IMR-90 (cell line): ENCODE measurements around the gene TAF4. TPM values are rescaled to one million over a fixed set of nuclear protein-coding genes. Genes with fewer than 3 reads are reported as not detected.

ENCODE experiments used
- ATAC-seq: fragments of 200-7000 bp; cut with Tn5 transposase; 2 replicates; pipeline ENCODE4 v1.9.1; 2020; ENCODE audit warnings: low read depth, mild to moderate bottlenecking, moderate library complexity
- BruUV-seq: library from RNA; stranded (reverse); fragments of 400-500 nt; replicated peaks from 2 replicates; lab custom pipeline; 2021; lab: Mats Ljungman, UMichigan
- CTCF ChIA-PET: fragments of 300-600 bp; formaldehyde crosslinking; extraction: SDS; loops from one replicate; lab custom pipeline; 2021; ENCODE audit warnings: antibody characterized with exemption; lab: Yijun Ruan, JAX
- POLR2A ChIA-PET: fragments of 300-600 bp; sonication (Branson Sonifier 250); formaldehyde crosslinking; loops from one replicate; lab custom pipeline; 2022; ENCODE audit warnings: antibody characterized with exemption; ENCODE audit not compliant: unreplicated experiment; lab: Charles Lee
- DNase-seq: peaks from one replicate; pipeline ENCODE4 v3.0.0; 2013
- H2AFZ ChIP-seq: replicated peaks from 2 replicates; pipeline ENCODE3; 2013; ENCODE audit warnings: low read length, mild to moderate bottlenecking; ENCODE audit not compliant: poor library complexity
- H2AK5ac ChIP-seq: 2 replicates; pipeline ENCODE4 v1.6.1; 2013; ENCODE audit warnings: low read depth, low read length, inconsistent platforms
- H2AK9ac ChIP-seq: replicated peaks from 2 replicates; pipeline ENCODE3; 2013; ENCODE audit warnings: mild to moderate bottlenecking, low read depth, low read length, moderate library complexity; ENCODE audit not compliant: poor library complexity
- H2BK120ac ChIP-seq: 2 replicates; pipeline ENCODE4 v1.6.1; 2013; ENCODE audit warnings: low read depth, low read length, inconsistent platforms
- H2BK15ac ChIP-seq: 3 replicates; pipeline ENCODE4 v1.6.1; 2013; ENCODE audit warnings: low read depth, low read length, inconsistent platforms
- H2BK20ac ChIP-seq: 2 replicates; pipeline ENCODE4 v1.6.1; 2013; ENCODE audit warnings: low read depth, mild to moderate bottlenecking, inconsistent platforms, low read length, moderate library complexity
- H2BK5ac ChIP-seq: 2 replicates; pipeline ENCODE4 v1.6.1; 2013; ENCODE audit warnings: mild to moderate bottlenecking, low read depth, low read length, inconsistent platforms; ENCODE audit not compliant: poor library complexity, severe bottlenecking
- H3K14ac ChIP-seq: replicated peaks from 2 replicates; pipeline ENCODE4 v1.6.1; 2013; ENCODE audit warnings: low read depth, low read length, inconsistent platforms
- H3K18ac ChIP-seq: 2 replicates; pipeline ENCODE4 v1.6.1; 2013; ENCODE audit warnings: low read depth, low read length, control low read depth
- H3K23ac ChIP-seq: 2 replicates; pipeline ENCODE4 v1.6.1; 2013; ENCODE audit warnings: low read depth, low read length, inconsistent platforms
- H3K27ac ChIP-seq: 2 replicates; pipeline ENCODE4 v1.5.1; 2013; ENCODE audit warnings: mild to moderate bottlenecking, control low read depth, low read length; ENCODE audit not compliant: insufficient read depth
- H3K27me3 ChIP-seq: 2 replicates; pipeline ENCODE4 v1.6.1; 2013; ENCODE audit warnings: low read length; ENCODE audit not compliant: control insufficient read depth, insufficient read depth
- H3K36me3 ChIP-seq: 2 replicates; pipeline ENCODE4 v1.6.1; 2013; ENCODE audit warnings: low read length, mixed read lengths; ENCODE audit not compliant: control insufficient read depth, insufficient read depth
- H3K4ac ChIP-seq: 2 replicates; pipeline ENCODE4 v1.6.1; 2013; ENCODE audit warnings: low read depth, low read length, inconsistent platforms
- H3K4me1 ChIP-seq: 2 replicates; pipeline ENCODE4 v1.6.1; 2013; ENCODE audit warnings: low read length, mixed read lengths; ENCODE audit not compliant: control insufficient read depth, insufficient read depth
- H3K4me2 ChIP-seq: 2 replicates; pipeline ENCODE4 v1.6.1; 2013; ENCODE audit warnings: low read depth, mild to moderate bottlenecking, control low read depth, low read length, moderate library complexity
- H3K4me3 ChIP-seq: 2 replicates; pipeline ENCODE4 v1.5.1; 2013; ENCODE audit warnings: low read depth, mild to moderate bottlenecking, control low read depth, low read length, moderate library complexity; ENCODE audit not compliant: insufficient read depth
- H3K56ac ChIP-seq: 2 replicates; pipeline ENCODE4 v1.6.1; 2013; ENCODE audit warnings: low read length, inconsistent platforms; ENCODE audit not compliant: insufficient read depth; ENCODE audit errors: extremely low read depth
- H3K79me1 ChIP-seq, 2 experiments: 2 replicates each; pipeline ENCODE4 v1.6.1; 2013; ENCODE audit warnings: low read length in 2 of 2, inconsistent platforms in 1 of 2, low read depth in 1 of 2
- H3K9ac ChIP-seq: 2 replicates; pipeline ENCODE4 v1.6.1; 2013; ENCODE audit warnings: low read depth, low read length, control low read depth
- H3K9me1 ChIP-seq: 2 replicates; pipeline ENCODE4 v1.6.1; 2013; ENCODE audit warnings: low read length, inconsistent platforms; ENCODE audit not compliant: insufficient read depth
- H3K9me3 ChIP-seq: 2 replicates; pipeline ENCODE4 v1.6.1; 2013; ENCODE audit warnings: low read length; ENCODE audit not compliant: control insufficient read depth, insufficient read depth
- H4K20me1 ChIP-seq: 2 replicates; pipeline ENCODE4 v1.6.1; 2013; ENCODE audit warnings: low read length, inconsistent platforms; ENCODE audit not compliant: insufficient read depth
- H4K5ac ChIP-seq: 2 replicates; pipeline ENCODE4 v1.6.1; 2013; ENCODE audit warnings: mild to moderate bottlenecking, low read depth, low read length, control low read depth
- H4K8ac ChIP-seq, 2 experiments: 2 replicates each; pipeline ENCODE4 v1.6.1; 2013; ENCODE audit warnings: low read depth in 2 of 2, low read length in 2 of 2, control low read depth in 1 of 2, inconsistent platforms in 1 of 2
- H4K91ac ChIP-seq: 2 replicates; pipeline ENCODE4 v1.6.1; 2013; ENCODE audit warnings: low read depth, low read length, inconsistent platforms; ENCODE audit not compliant: insufficient read depth
- BHLHE40 ChIP-seq: fragments of 150-350 bp; IDR thresholded peaks from 2 replicates; pipeline ENCODE4 v1.6.1; 2016; ENCODE audit warnings: mild to moderate bottlenecking, low read depth, low read length
- CHD1 ChIP-seq: IDR thresholded peaks from 2 replicates; pipeline ENCODE4 v1.6.1; 2012; ENCODE audit warnings: low read depth, low read length, improper control_type of control experiment
- CTCF ChIP-seq: conservative IDR thresholded peaks from 2 replicates; pipeline ENCODE4 v1.5.1; 2012; ENCODE audit warnings: mild to moderate bottlenecking, low read depth, low read length, improper control_type of control experiment
- ELK1 ChIP-seq: fragments of 150-350 bp; IDR thresholded peaks from 2 replicates; pipeline ENCODE4 v1.6.1; 2016; ENCODE audit warnings: low read depth, mild to moderate bottlenecking, low read length, moderate library complexity, borderline replicate concordance
- FOS ChIP-seq: fragments of 150-350 bp; IDR thresholded peaks from 2 replicates; pipeline ENCODE4 v1.6.1; 2016; ENCODE audit warnings: low read depth, low read length
- MAFK ChIP-seq: IDR thresholded peaks from 2 replicates; pipeline ENCODE4 v1.6.1; 2012; ENCODE audit warnings: low read depth, low read length, improper control_type of control experiment
- MAZ ChIP-seq: IDR thresholded peaks from 2 replicates; pipeline ENCODE4 v1.6.1; 2012; ENCODE audit warnings: low read depth, mild to moderate bottlenecking, low read length, improper control_type of control experiment, moderate library complexity, borderline replicate concordance
- MXI1 ChIP-seq: IDR thresholded peaks from 2 replicates; pipeline ENCODE4 v1.6.1; 2012; ENCODE audit warnings: low read depth, mild to moderate bottlenecking, low read length, moderate library complexity, borderline replicate concordance
- NFE2L2 ChIP-seq: fragments of 150-350 bp; IDR thresholded peaks from 2 replicates; pipeline ENCODE4 v1.6.1; 2016; ENCODE audit warnings: low read depth, mild to moderate bottlenecking, low read length
- SMC3 ChIP-seq: fragments of 150-350 bp; IDR thresholded peaks from 2 replicates; pipeline ENCODE4 v1.6.1; 2016; ENCODE audit warnings: low read depth, mild to moderate bottlenecking, antibody characterized with exemption, low read length, moderate library complexity
- USF2 ChIP-seq: fragments of 150-350 bp; IDR thresholded peaks from 2 replicates; pipeline ENCODE4 v1.6.1; 2017; ENCODE audit warnings: mild to moderate bottlenecking, antibody characterized with exemption, low read length, low read depth
- WGBS, 2 experiments: methylation state at CpG; one replicate each; pipeline versions ENCODE4 v1.1.5 to v1.1.7; 2013; ENCODE audit warnings: missing lambda C conversion rate in 2 of 2; ENCODE audit not compliant: insufficient read length in 1 of 2; ENCODE audit errors: extremely low coverage in 2 of 2; 5-methylcytosine and 5-hydroxymethylcytosine counted together
- dilution Hi-C: fragments of 300-500 bp; cut with HindIII; formaldehyde crosslinking; loops from one replicate; pipeline ENCODE4 v1.14.3; 2018; ENCODE audit warnings: low sequenced_read_pairs; ENCODE audit not compliant: unreplicated experiment
- in situ Hi-C: fragments of 300-500 bp; cut with MboI; formaldehyde crosslinking; loops from 3 replicates; pipeline ENCODE4 v1.14.3; 2019; ENCODE audit warnings: low sequenced_read_pairs, inconsistent platforms, mixed read lengths
- intact Hi-C: fragments of 100-400 bp; cut with micrococcal nuclease; formaldehyde crosslinking; loops from 2 replicates; pipeline ENCODE4 v1.10.0; 2022
- polyA plus RNA-seq, 3 experiments: library from polyadenylated mRNA; depleted of rRNA; stranded (reverse); fragments of >200 nt; gene quantifications; 2 replicates each; pipeline ENCODE4 v1.2.3, GENCODE V29; 2012; ENCODE audit warnings: low replicate concordance in 1 of 3
- total RNA-seq: library from RNA; depleted of rRNA; stranded (reverse); fragments of >200 nt; gene quantifications from 2 replicates; pipeline ENCODE4 v1.2.3, GENCODE V29; 2012

TAF4 gene
- total and polyA plus RNA-seq, 2 of the 4 experiments (the other 2 are of a cell fraction), result 1.4 to 5.1 TPM

DNA sequence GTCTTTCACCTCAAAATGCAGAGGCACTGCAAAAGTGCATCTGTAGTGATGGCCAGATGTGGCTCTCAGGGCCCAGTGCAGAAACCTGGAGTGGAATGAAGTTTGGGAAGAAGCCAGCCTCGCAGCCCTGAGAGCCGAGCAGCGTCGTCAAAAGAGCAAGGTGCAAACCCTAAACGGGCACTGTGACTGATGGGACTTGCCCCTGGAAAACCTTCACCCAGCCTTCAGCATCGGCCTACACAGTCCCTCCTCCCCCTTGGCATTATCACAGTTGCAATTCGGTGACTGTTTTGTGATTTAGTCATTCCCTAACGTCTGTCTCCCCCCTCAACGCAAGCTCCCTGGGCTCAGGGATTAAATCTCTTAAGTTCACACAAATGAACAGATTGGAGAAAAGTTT lies 38.6 kb downstream of the TAF4 start:
- in situ Hi-C loops (no loop called here), intact Hi-C loops (loop anchor here (5.0 kb wide), 1 partner anchor 35 kb away; no protein-coding TSS in a partner anchor), dilution Hi-C loops (no loop called here)
- Histone ChIP-seq H2AFZ (no peak overlapping the region), H3K4me2 (no peak overlapping the region), H3K4me3 (no peak overlapping the region), H2BK120ac (no peak overlapping the region), H2BK15ac (no peak overlapping the region), H3K56ac (no peak overlapping the region), H3K9me1 (peaks cover 9% of the 10 kb centered on the region; the same call in 1 of the 2 replicates), H3K79me1 (peaks cover 55 to 74% of the 10 kb centered on the region in 2 experiments), H3K27ac (no peak overlapping the region), H4K8ac (no peak overlapping the region), H2BK5ac (no peak overlapping the region), H2AK9ac (peak overlapping the region; percentile 48), H3K4me1 (peaks cover 6% of the 10 kb centered on the region; the same call in 1 of the 2 replicates), H3K9ac (no peak overlapping the region), H3K4ac (no peak overlapping the region), H3K36me3 (no peaks in the 10 kb centered on the region), H2BK20ac (no peak overlapping the region), H3K27me3 (no peaks in the 10 kb centered on the region), H4K5ac (no peak overlapping the region), H3K18ac (no peak overlapping the region), H3K14ac (no peak overlapping the region), H4K91ac (no peak overlapping the region), H4K20me1 (peaks cover 69% of the 10 kb centered on the region), H3K9me3 (no peaks in the 10 kb centered on the region), H3K23ac (peak overlapping the region; percentile 45; the same call in 1 of the 2 replicates), H2AK5ac (no peak overlapping the region)
- peak; percentile 30; the same call in 1 of the 2 replicates for ATAC-seq
- ChIA-PET CTCF (no interaction called here), POLR2A (no interaction called here)
- 40% methylated on average over 1 of the region's 9 CpGs; no CpG with 5 or more reads in 1 of the 2 experiments for WGBS, 2 experiments
- no TSS peak for BruUV-seq
- peak; percentile 28 for DNase-seq
- TF ChIP-seq MAZ (no peak), FOS (no peak), SMC3 (no peak), NFE2L2 (no peak), USF2 (no peak), MAFK (no peak), CHD1 (no peak), MXI1 (no peak), ELK1 (no peak), CTCF (no peak), BHLHE40 (no peak)
